Erythroblast (primary cell): Measurements from ENCODE around the gene RAMACL.

Source experiments
- DNase-seq, 2 experiments: peaks; one replicate each; lab custom pipeline; 2025; lab: John Stamatoyannopoulos, UW
- GATA1 ChIP-seq: IDR thresholded peaks from 2 replicates; pipeline ENCODE4 v1.6.1; 2011; ENCODE audit warnings: low read depth, mild to moderate bottlenecking, control low read depth, low read length, moderate library complexity
- POLR2A ChIP-seq: IDR thresholded peaks from 2 replicates; pipeline ENCODE4 v1.6.1; 2011; ENCODE audit warnings: mild to moderate bottlenecking, low read length

Gene RAMACL

DNA sequence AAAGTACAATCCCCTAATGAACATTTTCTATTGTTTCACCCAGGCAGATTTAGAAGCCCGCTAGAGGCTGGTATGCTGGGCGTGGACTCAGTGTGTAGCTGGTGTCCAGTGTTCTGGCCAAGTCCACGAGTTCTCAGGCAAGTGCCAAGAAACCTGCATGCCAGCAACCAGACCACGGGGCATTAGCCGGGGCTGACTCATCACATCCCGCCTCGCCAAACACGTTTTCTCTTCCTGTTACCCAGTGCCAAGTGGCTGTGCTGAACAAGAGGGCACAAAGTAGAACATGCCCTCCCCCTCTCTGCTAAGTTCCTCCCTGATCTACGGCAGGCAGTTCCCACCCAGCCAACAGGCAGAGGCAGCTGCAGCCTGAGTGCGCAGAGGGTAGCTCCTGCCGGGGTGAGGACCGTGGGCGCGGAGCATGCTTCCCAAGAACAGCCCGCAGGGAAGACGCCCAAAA lies 29.6 kb downstream of the RAMACL start:
- no peak for DNase-seq

DNA sequence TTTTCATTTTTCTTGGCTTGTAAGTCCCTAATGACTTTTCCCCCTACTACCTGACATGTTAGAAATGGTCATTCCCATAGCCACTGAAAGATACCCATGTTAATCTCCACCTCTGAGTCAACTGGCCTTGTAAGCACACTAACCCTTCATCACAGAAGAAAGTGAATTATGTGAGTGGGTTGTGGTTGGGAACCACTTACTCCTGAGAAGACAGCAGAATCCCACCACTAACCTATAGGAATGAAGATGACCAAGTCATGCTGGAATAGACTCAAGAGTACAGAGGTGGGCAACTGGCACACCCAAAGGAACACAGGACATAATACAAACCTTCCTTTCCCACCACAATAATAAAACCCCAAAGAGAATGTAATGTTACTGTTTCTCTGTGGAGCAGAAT lies 30.1 kb downstream of the RAMACL start:
- no peak for DNase-seq
- TF ChIP-seq POLR2A (no peak), GATA1 (no peak)

More for the DNA sequence above, 29.6 kb downstream of the RAMACL start:
- no peak for TF ChIP-seq GATA1
- TF ChIP-seq POLR2A: no peak

DNA sequence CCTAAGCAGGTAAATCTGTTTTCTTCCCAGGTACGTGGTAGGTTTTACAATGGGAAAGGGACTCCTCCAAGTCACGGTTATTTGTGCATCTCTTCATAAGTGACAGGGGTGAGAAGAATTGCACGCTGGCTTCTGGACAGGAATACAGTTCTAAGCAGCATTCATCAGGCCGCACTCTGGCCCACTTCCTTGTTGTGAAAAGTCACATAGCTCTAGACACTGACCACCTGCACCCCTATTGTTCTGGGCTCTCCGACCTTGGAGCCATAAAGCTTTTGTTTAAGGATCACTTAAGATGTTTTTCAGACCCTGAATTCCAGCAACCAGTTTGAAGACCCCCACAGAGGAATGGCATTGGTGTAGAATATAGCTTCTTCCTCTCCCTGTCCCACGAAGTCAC lies 31.4 kb downstream of the RAMACL start:
- TF ChIP-seq POLR2A: no peak
- TF ChIP-seq GATA1: no peak
- DNase-seq: no peak

DNA sequence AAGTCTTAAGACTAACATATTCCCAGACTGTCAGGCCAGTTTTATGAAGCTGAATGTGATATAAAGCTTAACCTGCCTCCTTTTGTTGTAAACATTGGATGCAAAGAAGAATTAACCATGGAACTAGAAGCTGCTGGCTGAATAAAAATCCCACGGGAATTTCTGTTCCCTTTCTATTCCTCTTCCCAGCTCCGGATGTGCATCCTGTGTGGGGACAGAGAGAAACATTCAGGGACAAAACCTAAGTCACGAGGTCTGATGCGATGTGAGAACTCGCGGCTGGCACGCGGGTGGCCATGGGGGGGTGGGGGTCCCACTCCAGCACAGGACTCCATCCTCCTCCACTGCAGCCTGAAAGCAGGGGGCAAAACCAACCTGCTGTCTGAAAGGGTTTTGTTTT lies 32.2 kb downstream of the RAMACL start:
- no peak for TF ChIP-seq POLR2A
- no peak for TF ChIP-seq GATA1
- DNase-seq: no peak

DNA sequence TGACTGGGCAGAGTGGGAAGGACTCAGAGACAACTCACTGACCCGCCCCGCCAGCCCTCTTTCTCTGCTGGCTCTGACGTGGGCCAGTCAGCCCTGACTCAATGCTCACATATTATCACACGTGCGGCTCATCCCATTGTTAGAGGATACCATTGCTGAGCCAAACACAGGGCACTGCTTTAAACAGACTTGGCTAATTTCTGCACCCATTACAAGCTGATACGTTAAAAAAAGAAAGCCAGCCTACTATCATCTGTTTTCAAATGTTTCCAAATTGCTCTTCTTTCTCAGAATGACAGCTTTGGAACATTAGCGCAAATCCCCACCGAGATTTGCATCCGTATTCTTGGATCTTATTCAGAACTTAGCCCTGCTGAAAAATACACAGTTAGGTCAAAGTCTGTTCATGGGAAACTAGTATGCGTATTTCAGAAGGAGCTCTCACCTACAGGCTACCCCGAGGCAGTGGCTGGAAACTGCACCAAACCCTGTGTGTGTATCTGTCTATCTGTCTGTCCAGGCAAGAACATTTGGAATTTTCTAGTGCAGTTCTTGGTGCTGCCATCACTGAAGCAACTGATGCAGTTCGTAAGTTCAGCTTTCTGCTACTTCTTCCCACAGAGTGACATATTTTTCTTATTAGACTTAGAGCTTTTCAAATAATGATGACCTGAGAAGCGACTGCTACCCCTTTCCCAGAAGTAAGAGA lies 32.8 kb downstream of the RAMACL start:
- TF ChIP-seq GATA1 (no peak), POLR2A (no peak)
- no peak for DNase-seq

DNA sequence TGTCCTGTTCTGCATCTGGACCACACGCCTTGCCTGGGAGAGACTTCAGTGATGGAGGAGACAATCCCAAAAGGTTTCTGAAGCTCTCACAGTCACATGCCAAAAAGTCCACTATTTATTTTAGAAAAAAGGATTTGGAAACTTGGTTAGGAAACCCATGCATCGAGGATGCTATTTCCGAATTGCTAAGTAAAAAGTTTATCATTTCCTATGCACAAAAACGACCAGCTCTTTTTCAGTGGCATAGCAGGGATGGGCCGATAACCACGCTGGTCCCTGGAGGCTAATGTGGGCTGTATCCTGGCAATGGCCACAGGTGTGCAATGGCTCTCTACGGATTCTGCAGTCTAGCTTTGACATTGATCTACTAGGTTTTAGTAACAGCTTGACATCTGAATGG lies 33.9 kb downstream of the RAMACL start:
- no peak for TF ChIP-seq GATA1
- TF ChIP-seq POLR2A: no peak
- DNase-seq: no peak

DNA sequence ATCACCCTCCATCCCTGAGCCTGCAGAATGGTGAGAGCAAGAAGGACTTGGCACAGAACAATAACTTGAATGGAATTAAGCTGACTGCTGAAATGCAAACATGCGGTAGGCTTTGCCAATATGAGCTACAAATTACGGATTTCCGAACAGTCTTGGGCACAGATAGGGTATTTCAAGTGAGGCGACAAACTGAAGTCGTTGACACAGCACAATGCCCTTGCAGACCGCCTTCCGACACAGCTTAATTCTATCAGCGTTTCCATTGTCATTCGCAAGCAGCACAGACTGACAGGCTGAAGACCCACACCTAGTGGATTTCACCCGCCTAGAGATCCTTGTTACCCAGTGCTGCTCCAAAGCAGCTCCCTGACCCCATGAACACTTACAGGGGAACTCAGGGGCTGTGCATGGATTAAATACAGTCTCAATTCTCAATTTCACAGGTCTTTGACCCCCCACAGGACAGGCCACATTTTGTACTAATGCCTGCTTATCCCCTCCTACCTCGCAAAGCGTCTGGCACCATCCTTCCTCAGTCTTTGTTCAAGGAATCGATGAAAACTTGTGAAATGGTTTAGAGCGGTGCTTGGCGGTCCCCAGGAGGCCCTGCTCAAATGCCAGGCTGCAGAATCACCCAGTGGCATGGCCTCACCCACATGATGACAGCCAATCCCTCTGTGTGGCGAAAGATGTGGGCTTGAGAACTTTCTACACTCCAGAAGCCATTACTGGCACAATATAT lies 34.6 kb downstream of the RAMACL start:
- no peak for TF ChIP-seq POLR2A
- TF ChIP-seq GATA1: no peak
- DNase-seq: no peak

DNA sequence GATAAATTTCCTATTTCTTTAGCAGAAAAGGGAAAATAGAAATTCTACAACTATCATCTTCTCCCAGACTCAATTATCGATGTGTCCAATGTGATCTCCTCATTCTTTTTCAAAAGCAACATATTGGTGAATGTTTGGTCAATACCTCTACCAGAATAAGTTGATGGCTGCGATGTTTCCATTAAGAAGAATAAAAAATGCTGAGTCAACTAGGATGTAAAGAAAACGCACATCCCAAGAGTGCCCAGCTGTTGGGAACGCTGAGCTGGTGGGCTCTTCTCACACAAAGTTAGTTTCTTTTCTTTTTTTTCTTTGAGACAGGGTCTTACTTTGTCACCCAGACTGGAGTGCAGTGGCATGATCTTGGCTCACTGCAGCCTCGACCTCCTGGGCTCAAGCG lies 39.8 kb downstream of the RAMACL start:
- no peak for DNase-seq
- TF ChIP-seq POLR2A (no peak), GATA1 (no peak)

DNA sequence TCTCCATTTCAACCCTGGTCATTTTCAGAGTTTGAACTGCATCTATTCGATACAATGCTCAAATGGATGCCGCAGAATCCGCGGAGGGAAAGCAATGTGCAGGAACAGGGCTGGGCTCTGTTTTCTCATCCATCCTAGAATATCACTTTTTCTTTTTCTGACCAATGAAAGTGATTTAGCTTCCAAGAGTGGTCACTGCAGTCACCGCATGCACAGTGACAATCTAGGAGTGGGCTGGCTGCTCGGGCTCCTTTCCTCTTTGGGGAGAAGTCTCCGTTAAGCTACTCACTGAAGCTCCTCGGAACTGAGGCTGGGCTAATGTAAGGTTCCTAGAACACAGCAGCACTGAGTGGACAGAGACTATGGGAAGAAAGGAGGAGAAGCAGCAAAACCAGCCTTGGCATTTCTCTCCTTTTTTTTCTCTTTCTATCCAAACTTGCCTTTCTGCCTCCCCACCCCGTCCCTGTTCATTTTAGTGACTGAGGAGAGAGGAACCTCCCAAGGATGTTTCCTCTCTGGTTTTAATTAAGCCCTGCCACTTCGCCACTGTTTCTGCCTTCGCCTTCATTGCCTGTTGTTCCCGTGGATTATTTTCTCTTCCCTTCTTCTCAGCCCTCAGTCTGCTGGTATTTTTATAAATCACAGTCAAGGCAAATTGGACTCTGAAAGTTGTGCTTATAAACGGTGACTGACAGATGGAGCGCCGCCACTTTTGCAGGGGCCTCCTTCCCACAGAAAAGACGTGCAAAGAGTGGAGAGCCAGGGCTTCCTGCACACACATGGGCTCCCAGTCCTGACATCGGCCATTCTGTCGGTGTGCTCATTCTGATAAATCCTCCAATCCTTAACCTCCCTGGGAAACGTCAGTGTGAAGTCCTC lies 41.1 kb downstream of the RAMACL start:
- no peak for DNase-seq
- no peak for TF ChIP-seq GATA1
- TF ChIP-seq POLR2A: no peak

DNA sequence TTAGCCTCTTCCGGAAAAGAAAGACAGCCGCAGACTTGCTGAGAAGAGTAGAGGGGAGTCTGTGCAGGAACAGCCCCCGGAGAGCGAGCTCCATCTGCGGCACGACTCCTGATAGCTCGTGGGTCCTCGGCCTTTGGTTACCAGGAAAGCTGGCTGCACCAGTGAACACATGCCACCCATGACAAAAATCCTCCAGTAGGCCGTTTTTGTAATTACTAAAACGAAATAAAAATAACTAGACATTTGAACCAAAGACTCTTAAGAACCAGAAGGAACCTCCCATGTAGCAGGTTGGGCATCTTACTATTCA lies 42.2 kb downstream of the RAMACL start:
- TF ChIP-seq GATA1 (no peak), POLR2A (no peak)
- no peak for DNase-seq

DNA sequence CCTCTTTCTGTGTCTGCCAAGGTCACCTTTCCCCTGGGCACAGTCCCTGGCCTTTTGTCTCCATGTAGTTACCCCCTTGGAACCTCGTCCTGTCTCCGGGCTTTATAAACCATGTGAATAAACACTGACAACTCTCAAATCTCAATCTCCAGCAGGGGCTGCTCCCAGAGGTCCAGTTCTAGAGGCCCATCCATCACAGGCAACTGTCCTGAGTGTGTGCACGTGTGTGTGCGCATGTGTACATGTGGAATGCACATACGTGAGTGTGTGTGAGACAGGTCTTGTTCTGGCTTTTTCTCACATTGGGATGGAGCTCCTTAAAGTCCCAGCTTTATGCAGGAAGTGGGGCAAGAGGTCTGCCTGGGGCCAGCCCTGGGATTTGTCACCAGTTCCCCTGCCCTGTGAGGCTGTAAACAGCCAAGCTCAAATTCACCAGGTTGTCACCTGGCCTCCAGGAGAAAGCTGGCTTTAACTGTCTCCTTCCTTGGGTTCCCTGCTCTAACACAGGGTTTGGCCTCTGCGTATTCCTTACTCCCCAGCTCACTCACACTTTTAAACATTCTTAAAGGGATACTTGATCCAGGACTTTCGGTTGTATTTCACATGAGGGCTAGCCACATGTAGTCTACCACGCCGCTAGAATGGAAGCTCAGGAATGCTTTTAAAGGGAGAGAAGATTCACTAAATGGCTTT lies 42.7 kb downstream of the RAMACL start:
- DNase-seq: no peak
- TF ChIP-seq GATA1 (no peak), POLR2A (no peak)

DNA sequence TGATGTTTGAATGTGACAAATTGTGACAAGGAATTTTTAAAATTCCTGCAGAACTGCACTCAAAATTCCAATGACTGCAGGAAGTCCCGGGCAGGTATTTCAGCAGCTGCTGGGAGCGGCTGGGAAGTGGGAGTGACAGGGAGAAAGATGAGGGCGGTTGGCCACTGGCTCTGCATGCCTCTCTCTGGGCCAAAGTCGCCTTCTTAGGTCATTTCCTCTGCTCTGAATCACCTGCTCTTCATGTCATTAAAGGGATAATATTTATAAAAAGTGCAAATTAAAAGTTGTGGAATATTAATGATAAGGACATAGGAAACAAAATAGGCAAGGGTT lies 43.9 kb downstream of the RAMACL start:
- TF ChIP-seq POLR2A (no peak), GATA1 (no peak)
- no peak for DNase-seq

DNA sequence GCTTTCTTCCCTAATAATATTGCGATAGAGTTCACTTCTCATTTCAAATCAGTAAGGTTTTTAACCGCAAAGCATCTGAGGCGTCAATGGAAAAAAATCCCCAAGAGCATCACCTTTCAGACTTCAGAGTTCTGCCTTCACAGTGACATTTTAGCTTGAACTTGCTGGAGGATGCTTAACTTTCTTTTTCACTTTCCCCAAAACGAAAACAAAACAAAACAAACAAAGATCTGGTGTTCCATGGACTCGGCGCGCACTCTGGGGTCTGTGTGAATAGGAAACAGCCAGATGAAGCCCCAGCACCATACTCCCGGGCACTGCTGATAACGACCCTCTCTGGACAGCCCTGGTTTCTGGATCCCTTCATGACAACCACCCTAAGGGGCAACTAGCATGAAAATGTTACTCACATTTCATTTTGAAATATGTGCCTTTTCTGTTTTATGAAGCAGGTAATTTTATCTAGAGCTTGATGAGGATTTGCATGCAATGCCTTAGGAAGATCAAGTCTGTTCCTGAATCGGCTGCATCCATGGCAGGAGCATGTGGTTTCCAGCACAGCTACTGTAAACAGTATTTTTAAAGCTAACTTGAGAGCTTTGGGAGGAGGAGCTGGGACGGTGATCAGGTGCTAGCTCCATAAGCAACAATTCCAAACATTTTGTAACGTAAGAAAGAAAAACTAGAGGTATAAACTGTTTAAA lies 44.5 kb downstream of the RAMACL start:
- no peak for DNase-seq

More for the DNA sequence above, 44.5 kb downstream of the RAMACL start:
- TF ChIP-seq GATA1 (no peak), POLR2A (no peak)
